HG03565 (cell line): ENCODE data around the gene ASPDH.

ENCODE experiments used
- ATAC-seq: cut with Tn5 transposase; IDR thresholded peaks from one replicate; pipeline ENCODE4 v1.9.1; 2021; ENCODE audit warnings: mild to moderate bottlenecking, moderate library complexity; ENCODE audit not compliant: unreplicated experiment

Gene ASPDH

DNA sequence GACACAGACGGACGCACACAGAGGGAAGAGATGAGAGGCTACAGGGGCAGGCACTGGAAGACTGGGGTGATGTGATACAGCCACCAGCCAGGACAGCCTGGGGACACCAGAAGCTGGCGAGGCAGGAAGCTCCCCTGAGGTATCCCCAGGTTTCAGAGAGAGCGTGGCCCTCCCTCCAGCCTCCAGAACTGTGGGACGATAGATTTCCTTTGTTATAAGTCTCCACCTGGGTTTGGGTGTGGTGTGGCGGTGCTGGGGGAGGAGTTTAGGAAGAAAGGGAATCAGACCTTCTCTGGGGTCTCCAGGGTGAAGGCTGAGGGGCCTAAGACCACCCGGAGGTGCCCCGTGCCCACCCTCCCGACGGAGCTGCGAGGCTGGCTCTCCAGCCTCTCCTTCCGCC is 2.7 kb upstream of the ASPDH start:
- no peak for ATAC-seq

DNA sequence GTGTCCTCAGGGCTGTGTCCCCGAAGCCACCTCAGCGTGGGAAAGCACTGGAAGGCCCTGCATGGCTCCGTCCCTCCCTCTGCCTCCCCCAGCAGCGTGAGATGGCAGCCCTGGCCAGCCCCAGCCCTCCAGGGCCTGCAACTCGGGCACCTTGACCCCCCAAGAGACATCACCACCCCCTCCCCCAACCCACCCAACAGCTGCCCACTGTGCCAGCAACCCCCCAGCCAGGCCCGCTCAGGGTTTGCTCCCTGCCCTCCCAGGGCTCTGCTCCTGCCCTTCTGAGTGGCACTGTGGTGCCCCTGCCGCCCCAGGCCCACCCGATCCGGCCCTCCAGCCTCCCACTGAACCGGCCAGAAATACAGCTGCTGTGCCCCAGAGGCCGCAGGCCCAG is 1.5 kb upstream of the ASPDH start:
- ATAC-seq: no peak

GRCh38 chr19:50514346-50515167 is 844 bp upstream of the ASPDH start:
- ATAC-seq: no peak

DNA sequence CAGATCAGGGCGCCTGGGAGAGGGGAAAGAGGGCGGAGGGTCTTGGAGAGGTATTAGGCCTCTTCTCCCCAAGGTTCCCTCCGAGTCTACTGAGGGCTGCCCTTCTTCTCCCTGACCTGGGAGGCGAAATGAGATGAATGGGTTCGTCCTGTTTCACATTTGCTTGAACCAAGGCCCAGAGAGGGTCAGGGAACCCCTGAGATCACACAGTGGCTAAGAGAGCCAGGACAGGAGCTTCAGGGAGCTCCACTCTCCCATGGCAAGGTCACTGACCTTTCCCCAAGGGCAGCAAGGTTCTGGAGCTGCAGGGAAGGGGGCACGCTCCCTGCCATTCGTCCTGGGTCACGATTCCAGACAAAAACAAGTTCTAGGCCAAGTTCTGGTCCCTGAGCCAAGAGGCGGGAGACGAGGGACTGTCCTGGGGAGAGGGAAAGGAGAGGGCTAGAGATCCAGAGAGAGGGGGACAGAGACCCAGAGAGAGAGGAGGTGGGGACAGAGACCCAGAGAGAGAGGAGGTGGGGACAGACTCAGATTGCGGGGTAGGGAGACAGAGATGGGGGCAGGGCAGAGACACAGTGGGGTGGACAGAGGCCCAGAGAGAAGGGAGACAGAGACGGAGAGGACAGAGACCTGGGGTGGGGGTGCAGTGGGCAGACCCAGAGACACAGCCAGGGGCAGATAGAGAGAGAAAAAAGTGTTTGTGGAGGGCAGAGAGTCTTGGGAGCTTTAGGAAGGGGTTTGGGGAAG is 541 bp downstream of the ASPDH start:
- ATAC-seq: no peak

DNA sequence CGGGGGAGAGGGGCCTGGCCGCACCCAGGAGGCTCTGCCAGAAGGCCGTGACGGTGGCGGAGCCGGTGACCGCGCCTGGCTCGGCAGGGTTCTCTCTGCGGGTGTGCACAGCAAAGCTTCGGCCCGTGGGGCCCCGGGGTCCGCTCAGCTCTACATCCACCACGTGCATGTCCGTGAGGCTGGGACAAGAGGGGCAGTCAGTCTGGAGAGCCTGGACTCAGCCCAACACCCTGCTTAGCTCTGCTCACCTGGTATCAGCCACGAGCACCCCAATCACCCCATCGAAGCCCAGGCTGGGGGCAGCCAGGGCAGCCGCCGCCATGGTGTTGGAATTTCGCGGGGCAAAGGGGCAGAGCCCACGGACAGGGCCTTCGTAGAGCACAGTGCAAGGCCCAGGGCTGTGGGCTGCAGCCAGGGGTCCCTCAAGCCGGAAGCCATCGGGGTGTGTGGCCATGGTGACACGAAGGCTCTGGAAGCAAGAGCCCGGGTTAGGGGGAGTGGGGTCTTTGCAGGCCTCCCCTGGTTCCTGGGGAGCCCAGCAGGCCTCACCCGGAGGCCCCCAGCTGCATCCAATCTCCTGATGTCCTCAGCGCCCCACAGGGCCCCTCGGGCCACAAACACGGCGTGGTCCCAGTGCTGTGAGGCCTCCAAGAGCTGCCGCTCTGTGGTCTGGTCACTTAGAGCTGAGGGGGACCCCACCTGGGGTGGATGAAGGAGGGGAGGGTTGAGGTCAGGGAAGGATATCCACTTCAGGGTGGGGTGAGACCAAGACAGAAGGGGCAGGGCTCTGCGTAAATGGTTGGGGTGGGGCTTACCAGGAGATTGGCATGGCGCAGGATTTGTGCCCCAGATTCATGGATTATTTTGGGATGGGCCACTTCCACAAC is 1.4 kb downstream of the ASPDH start:
- ATAC-seq: no peak

DNA sequence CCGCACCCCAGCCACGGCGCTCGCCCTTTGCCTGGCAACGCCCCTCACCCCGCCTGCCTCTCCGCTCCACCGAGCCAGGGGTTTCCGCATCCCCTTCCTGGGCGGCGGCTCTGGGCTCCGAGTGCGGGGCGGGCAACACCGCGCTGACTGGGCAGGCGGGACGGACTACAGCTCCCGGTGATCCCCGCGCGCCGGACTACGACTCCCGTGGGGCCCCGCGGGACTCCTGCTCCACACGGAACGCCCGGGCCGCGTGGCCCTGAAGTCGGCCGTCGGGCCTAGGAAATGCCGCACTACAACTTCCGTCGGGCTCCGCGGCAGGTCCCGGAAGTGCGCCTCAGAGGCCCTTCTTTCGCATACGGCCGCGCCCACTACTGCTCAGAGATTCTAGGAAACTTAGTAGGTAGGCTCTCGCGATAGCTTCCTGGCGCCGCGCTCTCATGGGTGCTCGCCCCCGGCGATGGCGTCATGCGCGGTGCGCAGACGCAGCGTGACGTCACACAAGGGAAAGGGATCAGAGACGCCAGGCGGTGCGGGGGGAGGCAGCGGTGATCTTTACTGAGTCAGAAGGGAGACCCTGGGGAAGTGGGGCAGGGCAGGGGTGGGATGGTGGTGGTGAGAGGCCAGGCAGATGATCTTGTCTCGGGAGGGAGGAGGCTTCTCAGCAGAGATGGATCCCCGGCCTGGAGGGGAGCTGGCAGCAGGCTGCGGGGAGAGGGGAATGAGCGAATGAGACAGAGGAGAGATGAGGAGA is 2.5 kb downstream of the ASPDH start, which contains the start of gene JOSD2:
Gene JOSD2 (minus strand): TSS at position 123 of the 754 bp plus-strand sequence. CDS start 760 bp downstream, outside the sequence.
- peak; percentile 78 for ATAC-seq

DNA sequence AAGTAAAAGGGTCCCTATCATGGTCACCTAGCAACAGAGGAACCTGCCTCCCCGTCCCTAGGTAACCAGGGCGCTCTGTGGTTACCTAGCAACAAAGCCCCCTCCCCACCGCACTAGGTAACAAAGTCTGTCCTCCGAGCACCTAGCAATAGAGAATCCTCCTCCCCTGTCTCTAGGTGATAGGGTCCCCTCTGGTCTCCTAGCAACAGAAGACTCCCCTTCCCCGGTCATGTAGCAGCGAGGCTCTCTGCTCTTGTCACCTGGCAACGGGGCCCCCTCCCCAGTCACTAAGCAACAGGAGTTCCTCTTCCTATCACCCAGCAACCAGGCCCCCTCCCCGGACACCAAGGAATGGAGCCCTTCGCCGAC is 3.0 kb downstream of the ASPDH start:
- no peak for ATAC-seq

DNA sequence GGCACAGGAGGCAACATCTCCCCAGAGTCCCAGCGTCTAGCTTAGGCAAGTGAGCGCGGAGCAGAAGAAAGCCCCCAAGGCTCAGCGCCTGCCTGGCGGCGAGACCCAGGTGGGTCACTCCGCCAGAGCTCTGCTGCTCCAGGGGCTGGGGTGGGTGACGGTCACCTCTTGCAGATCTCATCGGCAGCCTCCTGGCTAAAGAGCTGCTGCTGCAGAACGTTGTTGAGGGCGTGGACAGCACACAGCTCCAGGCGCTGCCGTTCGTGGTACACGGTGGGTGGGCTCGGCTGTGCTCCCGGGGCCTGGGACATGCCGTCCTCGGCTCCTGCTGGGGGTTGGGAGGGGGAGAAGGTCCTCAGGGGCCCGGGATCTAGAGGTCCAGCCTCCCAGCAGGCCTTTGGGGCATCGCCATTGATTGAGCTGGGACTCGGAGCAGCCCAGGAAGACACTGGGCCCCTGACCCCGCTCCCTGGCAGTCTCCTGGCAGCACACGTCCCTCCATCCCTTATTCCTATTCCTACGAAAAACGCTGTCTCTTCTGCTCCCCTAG is 3.5 kb downstream of the ASPDH start:
- ATAC-seq: no peak

GRCh38 chr19:50509366-50509765 is 4.3 kb downstream of the ASPDH start:
- no peak for ATAC-seq

DNA sequence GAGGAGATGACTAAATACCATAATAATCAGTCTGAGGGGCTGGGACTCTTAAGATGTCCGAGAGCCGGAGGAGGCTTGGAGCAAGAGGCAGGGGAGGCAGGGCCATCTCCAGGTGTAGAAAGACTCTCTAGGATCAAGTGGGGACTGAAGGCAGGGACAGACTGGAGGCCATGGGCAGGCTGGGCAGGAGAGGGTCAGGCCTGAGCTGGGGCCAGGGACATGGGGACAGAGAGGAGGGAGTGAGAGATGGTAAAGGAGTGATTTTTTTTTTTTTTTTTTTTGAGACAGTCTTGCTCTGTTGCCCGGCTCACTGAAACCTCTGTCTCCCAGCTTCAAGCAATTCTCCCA is 4.9 kb downstream of the ASPDH start:
- no peak for ATAC-seq

- no peak for ATAC-seq
Measured at GRCh38 chr19:50507376-50507775, 6.3 kb downstream of the ASPDH start.

DNA sequence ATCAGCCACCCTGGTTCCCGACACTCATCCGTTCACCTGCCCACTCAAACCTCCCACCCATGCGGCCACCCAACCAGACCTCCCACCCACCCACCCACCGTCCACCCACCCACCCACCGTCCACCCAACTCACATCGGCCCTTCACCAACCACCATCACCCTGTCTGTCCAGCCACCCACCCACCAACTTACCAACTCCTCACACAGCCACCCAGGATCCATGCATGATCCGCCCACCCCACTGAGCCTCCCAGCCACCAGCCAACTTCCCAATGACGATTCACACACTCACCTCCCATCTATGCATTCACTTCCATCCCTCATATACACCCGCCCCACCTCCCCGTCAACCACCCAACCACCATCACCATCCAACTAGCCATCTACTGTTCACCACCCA is 7.0 kb downstream of the ASPDH start:
- ATAC-seq: no peak

- no peak for ATAC-seq
Measured at GRCh38 chr19:50505856-50506611, 7.7 kb downstream of the ASPDH start.

DNA sequence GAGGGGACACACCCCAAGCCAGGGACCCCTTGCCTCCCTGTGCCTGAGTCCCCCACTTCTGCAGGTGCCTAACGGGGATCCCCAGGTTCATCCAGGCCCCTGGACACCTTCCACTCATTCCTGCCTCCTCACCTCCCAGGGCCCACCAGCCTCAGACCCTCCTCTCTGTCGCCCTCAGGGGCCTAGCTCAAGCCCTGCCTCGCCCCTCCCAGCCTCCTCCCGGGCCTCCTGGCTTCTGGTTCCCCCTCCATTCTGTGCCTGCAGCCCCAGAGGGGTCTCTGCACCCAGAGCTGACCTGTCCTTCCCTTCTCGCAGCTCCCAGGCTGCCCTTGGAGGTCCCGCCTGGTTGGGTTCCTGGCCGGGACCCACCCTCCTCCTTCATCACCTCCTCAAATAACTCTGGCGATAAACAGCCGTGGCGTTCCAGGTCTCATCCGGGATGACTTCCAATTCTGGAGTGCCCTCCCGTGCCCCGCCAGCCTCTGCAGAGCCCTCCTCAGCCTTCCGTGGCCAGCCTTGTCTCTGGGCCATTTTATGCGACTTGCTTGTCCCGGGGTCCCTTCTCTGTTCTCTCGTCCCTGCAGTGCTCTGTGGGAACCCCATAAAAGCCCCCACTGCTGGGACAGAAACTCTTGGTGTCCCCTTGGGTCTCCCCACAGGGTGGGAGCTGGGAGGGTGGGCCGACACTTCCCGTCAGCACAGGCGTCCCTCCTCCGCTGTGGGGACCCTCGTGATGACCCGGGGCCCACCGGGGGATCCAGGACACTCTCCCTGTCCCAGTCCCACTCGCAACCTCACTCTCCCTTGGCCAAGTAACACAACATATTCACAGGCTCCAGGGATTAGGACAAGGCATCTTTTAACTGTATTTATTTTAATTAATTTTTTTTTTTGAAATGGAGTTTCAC is 11.9 kb downstream of the ASPDH start:
- ATAC-seq: no peak

- ATAC-seq: no peak
Measured at GRCh38 chr19:50501186-50501567, 12.5 kb downstream of the ASPDH start.

- no peak for ATAC-seq
Measured at GRCh38 chr19:50500753-50501151, 13.0 kb downstream of the ASPDH start.

- no peak for ATAC-seq
Measured at GRCh38 chr19:50500060-50500752, 13.5 kb downstream of the ASPDH start.
